H1 (cell line): ENCODE measurements around the gene PCDHA11. TPM values are rescaled to one million over a fixed set of nuclear protein-coding genes. Genes with fewer than 3 reads are reported as not detected.

Source experiments
- BACH1 ChIP-seq: IDR thresholded peaks from 2 replicates; pipeline ENCODE4 v1.6.1; 2012; ENCODE audit warnings: low read length, improper control_type of control experiment
- BRCA1 ChIP-seq: IDR thresholded peaks from 2 replicates; pipeline ENCODE4 v1.6.1; 2012; ENCODE audit warnings: low read depth, low read length, improper control_type of control experiment
- CEBPB ChIP-seq: IDR thresholded peaks from 2 replicates; pipeline ENCODE4 v1.6.1; 2012; ENCODE audit warnings: low read depth, low read length
- CREB1 ChIP-seq: IDR thresholded peaks from 2 replicates; pipeline ENCODE4 v1.6.1; 2012; ENCODE audit warnings: inconsistent platforms
- CTBP2 ChIP-seq: IDR thresholded peaks from 2 replicates; pipeline ENCODE4 v1.7.0; 2011; ENCODE audit warnings: borderline replicate concordance, mild to moderate bottlenecking, moderate library complexity, mixed read lengths, low read length; ENCODE audit not compliant: insufficient read depth, insufficient read length
- EZH2 ChIP-seq: fragments of 200-600 bp; sonication (generic); IDR thresholded peaks from 2 replicates; pipeline ENCODE4 v1.7.1; 2012; ENCODE audit warnings: low read depth, mild to moderate bottlenecking, moderate library complexity, low read length, inconsistent platforms; ENCODE audit not compliant: severe bottlenecking
- FOSL1 ChIP-seq: IDR thresholded peaks from 2 replicates; pipeline ENCODE4 v1.6.1; 2011; ENCODE audit warnings: mild to moderate bottlenecking, low read depth, low read length, moderate library complexity; ENCODE audit not compliant: insufficient read depth
- GTF2F1 ChIP-seq: IDR thresholded peaks from 2 replicates; pipeline ENCODE4 v1.6.1; 2012; ENCODE audit warnings: low read depth, low read length, improper control_type of control experiment, borderline replicate concordance
- JUN ChIP-seq: IDR thresholded peaks from 2 replicates; pipeline ENCODE4 v1.6.1; 2011; ENCODE audit warnings: low read depth, mild to moderate bottlenecking, improper control_type of control experiment, low read length
- JUND ChIP-seq: IDR thresholded peaks from 2 replicates; pipeline ENCODE4 v1.6.1; 2011; ENCODE audit warnings: mild to moderate bottlenecking, improper control_type of control experiment, low read length
- KDM1A ChIP-seq: fragments of 200-600, 300-600 bp; sonication (generic); IDR thresholded peaks from 2 replicates; pipeline ENCODE4 v1.7.1; 2016; ENCODE audit warnings: mild to moderate bottlenecking, low read length, borderline replicate concordance
- PHF8 ChIP-seq: fragments of 200-600 bp; sonication (generic); conservative IDR thresholded peaks from 2 replicates; pipeline ENCODE4 v1.7.1; 2012; ENCODE audit warnings: low read depth, mild to moderate bottlenecking, inconsistent platforms, low read length, moderate library complexity
- POLR2A ChIP-seq, 2 experiments: IDR thresholded peaks; 1 replicate in 1 of 2; 2 replicates in 1 of 2; pipeline ENCODE4 v1.6.1; 2011; ENCODE audit warnings: low read depth in 2 of 2, low read length in 2 of 2, mild to moderate bottlenecking in 2 of 2; ENCODE audit errors: control extremely low read depth in 1 of 2
- RXRA ChIP-seq: IDR thresholded peaks from 2 replicates; pipeline ENCODE4 v1.6.1; 2011; ENCODE audit warnings: low read depth, mild to moderate bottlenecking, low read length, moderate library complexity; ENCODE audit not compliant: insufficient read depth
- SAP30 ChIP-seq: fragments of 300-600 bp; sonication (generic); IDR thresholded peaks from 2 replicates; pipeline ENCODE4 v1.7.1; 2012; ENCODE audit warnings: low read length, moderate library complexity, mild to moderate bottlenecking, inconsistent platforms; ENCODE audit not compliant: insufficient read depth, insufficient replicate concordance
- SIN3A ChIP-seq, 2 experiments: IDR thresholded peaks in 1 of 2; conservative IDR thresholded peaks in 1 of 2; 2 replicates each; pipeline ENCODE4 v1.6.1; 2011 to 2012; ENCODE audit warnings: low read length in 2 of 2, improper control_type of control experiment in 1 of 2, low read depth in 1 of 2, mild to moderate bottlenecking in 1 of 2
- SP4 ChIP-seq: IDR thresholded peaks from 2 replicates; pipeline ENCODE4 v1.6.1; 2012; ENCODE audit warnings: low read length, inconsistent platforms
- SUZ12 ChIP-seq: fragments of 200-600 bp; sonication (generic); IDR thresholded peaks from 2 replicates; pipeline ENCODE4 v1.6.1; 2012; ENCODE audit warnings: mild to moderate bottlenecking, inconsistent platforms, low read length, moderate library complexity, mixed read lengths
- ZNF274 ChIP-seq: IDR thresholded peaks from 2 replicates; pipeline ENCODE4 v1.7.0; 2012; ENCODE audit warnings: low read length, borderline replicate concordance; ENCODE audit errors: extremely low read depth
- polyA plus RNA-seq, 7 experiments: library from polyadenylated mRNA; depleted of rRNA in 3 of 7; stranded (reverse) in 5 of 7; unstranded in 2 of 7; fragments of >200 nt in 5 of 7; fragments of 200-250 nt in 2 of 7; gene quantifications; 1 replicate in 5 of 7; 2 replicates in 1 of 7; 4 replicates in 1 of 7; pipeline versions ENCODE4 v1.2.1 to v1.2.3, GENCODE V29; 2011 to 2013; ENCODE audit warnings: missing spikeins in 2 of 7, mixed read lengths in 2 of 7
- total RNA-seq: library from RNA; stranded (reverse); fragmentation: NEBNext Ultra II Directional; extraction: Animal tissue kit (Norgen Biotek cat#: 25700); gene quantifications from 2 replicates; pipeline ENCODE4 v1.2.1, GENCODE V29; 2021
- TF ChIP-seq, protein P1 (sequence below), 3 experiments: IDR thresholded peaks; 1 replicate in 2 of 3; 2 replicates in 1 of 3; pipeline versions ENCODE4 v1.5.1 to v1.6.1; 2011; ENCODE audit warnings: low read length in 3 of 3, mild to moderate bottlenecking in 3 of 3, inconsistent platforms in 2 of 3, low read depth in 1 of 3, moderate library complexity in 1 of 3; ENCODE audit not compliant: insufficient read depth in 1 of 3; ENCODE audit errors: control extremely low read depth in 1 of 3
- TF ChIP-seq, protein P2 (sequence below): IDR thresholded peaks from 2 replicates; pipeline ENCODE4 v1.6.1; 2012; ENCODE audit warnings: inconsistent platforms

Gene PCDHA11
- total and polyA plus RNA-seq, 2 of the 8 experiments (the other 6 are each of a cell fraction or from before 2014, with no cell fraction given), result 4.7 to 6.6 TPM

GRCh38 chr5:140868721-140869554 is at the start of gene PCDHA11 (continued):
- TF ChIP-seq KDM1A, result no peak
- TF ChIP-seq PHF8, result 0 out of 2 replicates have a peak, but pooled peaks have one; percentile 33
- TF ChIP-seq CTBP2, result no peak
- TF ChIP-seq JUND, result no peak
- TF ChIP-seq ZNF274, result no peak
- no peak for TF ChIP-seq BRCA1
- TF ChIP-seq CREB1, result 0 out of 2 replicates have a peak, but pooled peaks have one; percentile 23
- no peak for TF ChIP-seq RXRA
- TF ChIP-seq, protein P1, sequence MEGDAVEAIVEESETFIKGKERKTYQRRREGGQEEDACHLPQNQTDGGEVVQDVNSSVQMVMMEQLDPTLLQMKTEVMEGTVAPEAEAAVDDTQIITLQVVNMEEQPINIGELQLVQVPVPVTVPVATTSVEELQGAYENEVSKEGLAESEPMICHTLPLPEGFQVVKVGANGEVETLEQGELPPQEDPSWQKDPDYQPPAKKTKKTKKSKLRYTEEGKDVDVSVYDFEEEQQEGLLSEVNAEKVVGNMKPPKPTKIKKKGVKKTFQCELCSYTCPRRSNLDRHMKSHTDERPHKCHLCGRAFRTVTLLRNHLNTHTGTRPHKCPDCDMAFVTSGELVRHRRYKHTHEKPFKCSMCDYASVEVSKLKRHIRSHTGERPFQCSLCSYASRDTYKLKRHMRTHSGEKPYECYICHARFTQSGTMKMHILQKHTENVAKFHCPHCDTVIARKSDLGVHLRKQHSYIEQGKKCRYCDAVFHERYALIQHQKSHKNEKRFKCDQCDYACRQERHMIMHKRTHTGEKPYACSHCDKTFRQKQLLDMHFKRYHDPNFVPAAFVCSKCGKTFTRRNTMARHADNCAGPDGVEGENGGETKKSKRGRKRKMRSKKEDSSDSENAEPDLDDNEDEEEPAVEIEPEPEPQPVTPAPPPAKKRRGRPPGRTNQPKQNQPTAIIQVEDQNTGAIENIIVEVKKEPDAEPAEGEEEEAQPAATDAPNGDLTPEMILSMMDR (IDR thresholded peaks at IDR 0.05; ENCODE audit: control extremely low read depth in 1 of 3, insufficient read depth in 1 of 3, low read depth in 1 of 3, low read length in 3 of 3), result peak; percentile 32 to 68 (median 56)
- peak in 1 of 2 experiments; percentile 46; a peak in 2 of 3 replicates for TF ChIP-seq POLR2A (IDR thresholded peaks at IDR 0.05; ENCODE audit: control extremely low read depth in 1 of 2, low read depth in 2 of 2, low read length in 2 of 2)
- TF ChIP-seq EZH2, result no peak
- TF ChIP-seq SUZ12, result no peak
- TF ChIP-seq CEBPB, result no peak; the same call in 1 of the 2 replicates
- no peak for TF ChIP-seq GTF2F1
- TF ChIP-seq FOSL1, result no peak
- TF ChIP-seq SIN3A (conservative IDR thresholded peaks at IDR 0.05 in 1 of 2, IDR thresholded peaks at IDR 0.05 in 1 of 2; ENCODE audit: low read depth in 1 of 2, low read length in 2 of 2), result 0 out of 4 replicates have a peak, but pooled peaks of 1 of the 2 experiments have one; percentile 25
- TF ChIP-seq BACH1, result 0 out of 2 replicates have a peak, but pooled peaks have one; percentile 12
- TF ChIP-seq, protein P2, sequence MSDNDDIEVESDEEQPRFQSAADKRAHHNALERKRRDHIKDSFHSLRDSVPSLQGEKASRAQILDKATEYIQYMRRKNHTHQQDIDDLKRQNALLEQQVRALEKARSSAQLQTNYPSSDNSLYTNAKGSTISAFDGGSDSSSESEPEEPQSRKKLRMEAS, result peak; percentile 31; the same call in 1 of the 2 replicates
- no peak for TF ChIP-seq JUN
- TF ChIP-seq SP4, result no peak
- TF ChIP-seq SAP30, result no peak
